ENCODE results near the gene EGR4. TPM values are rescaled to one million over a fixed set of nuclear protein-coding genes. Genes with fewer than 3 reads are reported as not detected.

Gene EGR4
- total RNA-seq, 1 donor from 2014 or later = not detected

GRCh38 chr2:73292906-73293533 is 328 bp downstream of the EGR4 start:
- Histone ChIP-seq H3K9me3 (no peaks in the 10 kb centered on the region), H3K27ac (no peak overlapping the region), H3K27me3 (peaks cover 94% of the 10 kb centered on the region), H3K36me3 (no peaks in the 10 kb centered on the region), H3K4me1 (peaks cover 11% of the 10 kb centered on the region), H3K4me3 (peak overlapping the region; percentile 42)
- no peak for ATAC-seq
- TF ChIP-seq CTCF (IDR thresholded peaks at IDR 0.05) = no peak
- intact Hi-C loops (cut with DNase I) = no loop called here
- no peak for DNase-seq

- Histone ChIP-seq H3K9me3 (no peaks in the 10 kb centered on the region), H3K4me3 (no peak overlapping the region), H3K36me3 (no peaks in the 10 kb centered on the region), H3K4me1 (peaks cover 11% of the 10 kb centered on the region), H3K27ac (no peak overlapping the region), H3K27me3 (peaks cover 88% of the 10 kb centered on the region)
- no peak for TF ChIP-seq CTCF (IDR thresholded peaks at IDR 0.05)
- intact Hi-C loops (cut with DNase I) = no loop called here
- DNase-seq (no peak), ATAC-seq (no peak)
Observed at GRCh38 chr2:73292316-73292905, 937 bp downstream of the EGR4 start.

- ATAC-seq (no peak), DNase-seq (no peak)
- TF ChIP-seq CTCF (IDR thresholded peaks at IDR 0.05) = no peak
- intact Hi-C loops (cut with DNase I) = no loop called here
- Histone ChIP-seq H3K4me1 (peaks cover 11% of the 10 kb centered on the region), H3K27me3 (peaks cover 83% of the 10 kb centered on the region), H3K27ac (no peak overlapping the region), H3K36me3 (no peaks in the 10 kb centered on the region), H3K9me3 (no peaks in the 10 kb centered on the region), H3K4me3 (peak overlapping the region; percentile 23)
Observed at GRCh38 chr2:73291461-73292315, 1.7 kb downstream of the EGR4 start.

GRCh38 chr2:73291093-73291460 is 2.3 kb downstream of the EGR4 start:
- no peak for TF ChIP-seq CTCF (IDR thresholded peaks at IDR 0.05)
- peaks cover 11% of the 10 kb centered on the region for H3K4me1 ChIP-seq
- H3K9me3 ChIP-seq = no peaks in the 10 kb centered on the region
- peak; percentile 77 for ATAC-seq
- H3K27ac ChIP-seq = no peak overlapping the region
- H3K27me3 ChIP-seq = peaks cover 83% of the 10 kb centered on the region
- no peaks in the 10 kb centered on the region for H3K36me3 ChIP-seq
- H3K4me3 ChIP-seq = peak overlapping the region; percentile 23
- intact Hi-C loops (cut with DNase I) = no loop called here
- peak; percentile 73 for DNase-seq

GRCh38 chr2:73290049-73290839 is 3.1 kb downstream of the EGR4 start:
- peak; percentile 40 for TF ChIP-seq CTCF (IDR thresholded peaks at IDR 0.05)
- no peaks in the 10 kb centered on the region for H3K36me3 ChIP-seq
- H3K27me3 ChIP-seq = peaks cover 77% of the 10 kb centered on the region
- H3K4me3 ChIP-seq = no peak overlapping the region
- ATAC-seq (peak; percentile 19), DNase-seq (no peak)
- intact Hi-C loops (cut with DNase I) = no loop called here
- no peak overlapping the region for H3K27ac ChIP-seq
- peaks cover 14% of the 10 kb centered on the region for H3K4me1 ChIP-seq
- no peaks in the 10 kb centered on the region for H3K9me3 ChIP-seq

Data from upper lobe of right lung (tissue), 1 donor.